H1 (cell line): ENCODE results near the gene ACAA1. TPM values are rescaled to one million over a fixed set of nuclear protein-coding genes. Genes with fewer than 3 reads are reported as not detected.

Experiments used
- CTCF ChIA-PET: fragments of 300-600 bp; sonication (Branson Sonifier 250); formaldehyde crosslinking; loops from one replicate; lab custom pipeline; 2021; ENCODE audit not compliant: partially characterized antibody; lab: Charles Lee
- POLR2A ChIA-PET: fragments of 300-600 bp; sonication (Branson Sonifier 250); formaldehyde crosslinking; loops from one replicate; lab custom pipeline; 2021; ENCODE audit warnings: inconsistent platforms; ENCODE audit not compliant: partially characterized antibody; lab: Charles Lee
- DNase-seq, 2 experiments: peaks; one replicate each; pipeline versions ENCODE4 v3.0.0 to v3.0.0-alpha.2; 2010 to 2022; ENCODE audit warnings: low spot score in 2 of 2, low read depth in 1 of 2, mixed read lengths in 1 of 2
- FAIRE-seq: peaks from 2 replicates; lab custom pipeline; 2011; peaks lifted over from hg19 to GRCh38; lab: Jason Lieb, UNC
- H2AFZ ChIP-seq: 2 replicates; pipeline ENCODE4 v1.8.1; 2012; ENCODE audit warnings: low read length, inconsistent platforms
- H2AK5ac ChIP-seq: 2 replicates; pipeline ENCODE4 v1.6.1; 2013; ENCODE audit warnings: low read depth, low read length
- H2BK120ac ChIP-seq: replicated peaks from 2 replicates; pipeline ENCODE3; 2013; ENCODE audit warnings: low read depth, low read length, inconsistent platforms
- H2BK12ac ChIP-seq: 2 replicates; pipeline ENCODE4 v1.6.1; 2013; ENCODE audit warnings: low read depth, low read length
- H2BK15ac ChIP-seq: 2 replicates; pipeline ENCODE4 v1.6.1; 2013; ENCODE audit warnings: low read length
- H2BK20ac ChIP-seq: 2 replicates; pipeline ENCODE4 v1.6.1; 2013; ENCODE audit warnings: low read length
- H2BK5ac ChIP-seq: 2 replicates; pipeline ENCODE4 v1.6.1; 2013; ENCODE audit warnings: low read depth, low read length
- H3K14ac ChIP-seq: 2 replicates; pipeline ENCODE4 v1.6.1; 2013; ENCODE audit warnings: inconsistent platforms; ENCODE audit not compliant: insufficient read length
- H3K18ac ChIP-seq: 2 replicates; pipeline ENCODE4 v1.6.1; 2013; ENCODE audit warnings: low read length; ENCODE audit errors: extremely low read depth
- H3K23ac ChIP-seq: 2 replicates; pipeline ENCODE4 v1.6.1; 2013; ENCODE audit warnings: inconsistent platforms; ENCODE audit not compliant: insufficient read length
- H3K23me2 ChIP-seq: 2 replicates; pipeline ENCODE4 v1.6.1; 2013; ENCODE audit warnings: low read depth, low read length
- H3K27ac ChIP-seq: 2 replicates; pipeline ENCODE4 v1.6.1; 2011; ENCODE audit warnings: low read depth, low read length, inconsistent platforms
- H3K27me3 ChIP-seq, 4 experiments: replicated peaks in 1 of 4; 1 replicate in 1 of 4; 2 replicates in 3 of 4; pipeline versions ENCODE4 v1.6.1 to v1.8.1; 2011 to 2013; ENCODE audit warnings: low read length in 3 of 4, mild to moderate bottlenecking in 3 of 4, inconsistent platforms in 2 of 4, mixed read lengths in 2 of 4, moderate library complexity in 1 of 4; ENCODE audit not compliant: control insufficient read depth in 3 of 4, insufficient read depth in 3 of 4; ENCODE audit errors: extremely low read depth in 1 of 4
- H3K36me3 ChIP-seq, 4 experiments: 2 replicates each; pipeline versions ENCODE4 v1.6.1 to v1.8.1; 2011 to 2013; ENCODE audit warnings: mild to moderate bottlenecking in 4 of 4, low read length in 3 of 4, moderate library complexity in 2 of 4, control low read depth in 1 of 4, inconsistent platforms in 1 of 4; ENCODE audit not compliant: insufficient read depth in 4 of 4, control insufficient read depth in 2 of 4
- H3K4ac ChIP-seq: replicated peaks from 2 replicates; pipeline ENCODE3; 2013; ENCODE audit warnings: low read length, low read depth, mixed read lengths, inconsistent platforms; ENCODE audit not compliant: insufficient read length
- H3K4me1 ChIP-seq, 4 experiments: replicated peaks in 1 of 4; 1 replicate in 1 of 4; 2 replicates in 3 of 4; pipeline versions ENCODE4 v1.6.1 to v1.8.1; 2011 to 2013; ENCODE audit warnings: low read length in 3 of 4, inconsistent platforms in 2 of 4, mixed read lengths in 1 of 4; ENCODE audit not compliant: insufficient read depth in 4 of 4, control insufficient read depth in 3 of 4
- H3K4me2 ChIP-seq, 2 experiments: 2 replicates each; pipeline versions ENCODE4 v1.6.1 to v1.8.1; 2011 to 2013; ENCODE audit warnings: low read depth in 2 of 2, low read length in 2 of 2, control low read depth in 1 of 2, inconsistent platforms in 1 of 2, mild to moderate bottlenecking in 1 of 2; ENCODE audit not compliant: insufficient read depth in 1 of 2
- H3K4me3 ChIP-seq, 4 experiments: fragments of 200-600, 300-600 bp in 1 of 4; sonication (generic), shearing (Covaris generic), sonication (Bioruptor Twin) in 1 of 4; 2 replicates each; pipeline versions ENCODE4 v1.5.1 to v1.8.1; 2011 to 2016; ENCODE audit warnings: low read length in 4 of 4, low read depth in 3 of 4, control low read depth in 2 of 4, inconsistent platforms in 2 of 4, mild to moderate bottlenecking in 2 of 4, mixed read lengths in 1 of 4, moderate library complexity in 1 of 4; ENCODE audit not compliant: insufficient read depth in 2 of 4; ENCODE audit errors: extremely low read depth in 1 of 4
- H3K56ac ChIP-seq: replicated peaks from 2 replicates; pipeline ENCODE3; 2013; ENCODE audit warnings: low read depth, mild to moderate bottlenecking, mixed read lengths, low read length, inconsistent platforms; ENCODE audit not compliant: insufficient read length
- H3K79me1 ChIP-seq: 2 replicates; pipeline ENCODE4 v1.6.1; 2013; ENCODE audit warnings: low read depth, low read length, control low read depth
- H3K79me2 ChIP-seq, 2 experiments: 2 replicates each; pipeline versions ENCODE4 v1.6.1 to v1.8.1; 2012 to 2013; ENCODE audit warnings: low read length in 2 of 2, mild to moderate bottlenecking in 2 of 2, inconsistent platforms in 1 of 2; ENCODE audit not compliant: insufficient read depth in 2 of 2, control insufficient read depth in 1 of 2
- H3K9ac ChIP-seq, 4 experiments: replicated peaks in 1 of 4; 1 replicate in 1 of 4; 2 replicates in 3 of 4; pipeline versions ENCODE4 v1.6.1 to v1.8.1; 2011 to 2013; ENCODE audit warnings: low read depth in 3 of 4, low read length in 3 of 4, control low read depth in 2 of 4, mild to moderate bottlenecking in 2 of 4, moderate library complexity in 2 of 4, inconsistent platforms in 1 of 4; ENCODE audit errors: extremely low read depth in 1 of 4
- H3K9me3 ChIP-seq, 2 experiments: 2 replicates each; pipeline versions ENCODE4 v1.6.1 to v1.8.1; 2012 to 2013; ENCODE audit warnings: mild to moderate bottlenecking in 2 of 2, moderate library complexity in 2 of 2, control low read depth in 1 of 2, inconsistent platforms in 1 of 2, low read depth in 1 of 2, low read length in 1 of 2, mixed read lengths in 1 of 2; ENCODE audit not compliant: insufficient read depth in 2 of 2
- H4K20me1 ChIP-seq, 2 experiments: replicated peaks in 1 of 2; 2 replicates each; pipeline versions ENCODE3 to v1.8.1; 2011 to 2013; ENCODE audit warnings: inconsistent platforms in 2 of 2, low read length in 2 of 2, mild to moderate bottlenecking in 1 of 2; ENCODE audit not compliant: insufficient read depth in 2 of 2, control insufficient read depth in 1 of 2
- H4K5ac ChIP-seq: 2 replicates; pipeline ENCODE4 v1.6.1; 2013; ENCODE audit warnings: low read length, low read depth, mixed read lengths, inconsistent platforms; ENCODE audit not compliant: insufficient read length
- H4K8ac ChIP-seq: 2 replicates; pipeline ENCODE4 v1.8.0; 2013; ENCODE audit warnings: mild to moderate bottlenecking, moderate library complexity, low read length, inconsistent platforms; ENCODE audit not compliant: insufficient read depth; ENCODE audit errors: extremely low read depth
- H4K91ac ChIP-seq: replicated peaks from 2 replicates; pipeline ENCODE3; 2013; ENCODE audit warnings: low read length, mixed read lengths, inconsistent platforms; ENCODE audit not compliant: insufficient read length
- ASH2L ChIP-seq: fragments of 200-600, 300-600 bp; sonication (generic); IDR thresholded peaks from one replicate; pipeline ENCODE4 v1.7.1; 2017; ENCODE audit warnings: low read length
- BRCA1 ChIP-seq: IDR thresholded peaks from 2 replicates; pipeline ENCODE4 v1.6.1; 2012; ENCODE audit warnings: low read depth, low read length, improper control_type of control experiment
- CBX5 ChIP-seq: fragments of 300-800, 300-1000 bp; sonication (generic); IDR thresholded peaks from 2 replicates; pipeline ENCODE4 v1.7.1; 2016; ENCODE audit warnings: antibody characterized with exemption, low read length, low read depth
- CTBP2 ChIP-seq: IDR thresholded peaks from 2 replicates; pipeline ENCODE4 v1.7.0; 2011; ENCODE audit warnings: borderline replicate concordance, mild to moderate bottlenecking, moderate library complexity, mixed read lengths, low read length; ENCODE audit not compliant: insufficient read depth, insufficient read length
- FOSL1 ChIP-seq: IDR thresholded peaks from 2 replicates; pipeline ENCODE4 v1.6.1; 2011; ENCODE audit warnings: mild to moderate bottlenecking, low read depth, low read length, moderate library complexity; ENCODE audit not compliant: insufficient read depth
- NRF1 ChIP-seq: IDR thresholded peaks from 2 replicates; pipeline ENCODE4 v1.6.1; 2011; ENCODE audit warnings: mild to moderate bottlenecking, low read depth, low read length, improper control_type of control experiment
- SAP30 ChIP-seq: fragments of 300-600 bp; sonication (generic); IDR thresholded peaks from 2 replicates; pipeline ENCODE4 v1.7.1; 2012; ENCODE audit warnings: low read length, moderate library complexity, mild to moderate bottlenecking, inconsistent platforms; ENCODE audit not compliant: insufficient read depth, insufficient replicate concordance
- SIRT6 ChIP-seq: IDR thresholded peaks from one replicate; pipeline ENCODE4 v1.7.1; 2012; ENCODE audit warnings: low read length, inconsistent platforms
- SIX5 ChIP-seq: IDR thresholded peaks from 2 replicates; pipeline ENCODE4 v1.6.1; 2011; ENCODE audit warnings: mild to moderate bottlenecking, low read depth, low read length
- TCF12 ChIP-seq: IDR thresholded peaks from 2 replicates; pipeline ENCODE4 v1.6.1; 2011; ENCODE audit warnings: low read depth, mild to moderate bottlenecking, low read length
- YY1 ChIP-seq: IDR thresholded peaks from 2 replicates; pipeline ENCODE4 v1.6.1; 2011; ENCODE audit warnings: low read depth, mild to moderate bottlenecking, low read length
- WGBS, 2 experiments: shearing (Covaris generic) in 1 of 2; methylation state at CpG; one replicate each; pipeline versions ENCODE4 v1.1.6 to v1.1.7; 2013 to 2015; ENCODE audit warnings: low lambda C conversion rate in 2 of 2, mixed read lengths in 2 of 2, inconsistent platforms in 1 of 2, low coverage in 1 of 2, missing lambda C conversion rate in 1 of 2; ENCODE audit not compliant: insufficient replicate concordance in 2 of 2, insufficient coverage in 1 of 2, insufficient read length in 1 of 2; ENCODE audit errors: extremely low coverage in 1 of 2, missing lambda C conversion rate in 1 of 2; 5-methylcytosine and 5-hydroxymethylcytosine counted together
- polyA plus RNA-seq, 7 experiments: library from polyadenylated mRNA; depleted of rRNA in 3 of 7; stranded (reverse) in 5 of 7; unstranded in 2 of 7; fragments of >200 nt in 5 of 7; fragments of 200-250 nt in 2 of 7; gene quantifications; 1 replicate in 5 of 7; 2 replicates in 1 of 7; 4 replicates in 1 of 7; pipeline versions ENCODE4 v1.2.1 to v1.2.3, GENCODE V29; 2011 to 2013; ENCODE audit warnings: missing spikeins in 2 of 7, mixed read lengths in 2 of 7
- total RNA-seq: library from RNA; stranded (reverse); fragmentation: NEBNext Ultra II Directional; extraction: Animal tissue kit (Norgen Biotek cat#: 25700); gene quantifications from 2 replicates; pipeline ENCODE4 v1.2.1, GENCODE V29; 2021
- TF ChIP-seq, protein P1 (sequence below): IDR thresholded peaks from 2 replicates; pipeline ENCODE4 v1.6.1; 2011; ENCODE audit warnings: low read depth, mild to moderate bottlenecking, low read length; ENCODE audit not compliant: insufficient read depth

The ACAA1 gene
- total and polyA plus RNA-seq, 2 of the 8 experiments (the other 6 are each of a cell fraction or from before 2014, with no cell fraction given) = 23.1 to 34.8 TPM

DNA sequence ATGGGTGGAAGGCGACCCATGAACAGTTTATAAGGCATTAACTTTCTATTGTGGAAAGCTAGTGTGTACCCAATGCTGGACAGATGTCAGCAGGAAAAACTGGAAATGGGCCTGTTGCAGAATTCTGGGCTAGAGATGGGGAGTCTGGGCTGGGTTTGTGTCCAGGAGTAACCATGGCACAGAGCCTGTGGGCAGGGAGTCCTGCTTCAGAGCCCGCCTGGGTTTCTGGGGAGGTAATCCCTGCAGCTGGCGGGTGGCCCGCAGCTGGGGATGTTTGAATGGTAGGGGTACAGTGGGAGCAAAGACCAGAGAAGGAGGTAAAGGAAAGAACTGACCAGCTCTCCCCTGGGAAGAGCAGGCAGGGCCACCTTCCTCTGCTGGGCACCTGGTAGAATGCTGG lies 25.7 kb downstream of the ACAA1 start:
- Histone ChIP-seq H3K4ac (no peak overlapping the region), H3K9ac (no peak overlapping the region), H3K27ac (no peak overlapping the region), H3K14ac (no peak overlapping the region), H3K23me2 (no peaks in the 10 kb centered on the region), H3K23ac (no peak overlapping the region), H3K79me2 (no peaks in the 10 kb centered on the region), H2AK5ac (no peak overlapping the region), H3K79me1 (no peaks in the 10 kb centered on the region), H4K91ac (no peak overlapping the region), H3K27me3 (no peaks in the 10 kb centered on the region), H3K56ac (no peak overlapping the region), H2BK15ac (no peak overlapping the region), H4K8ac (no peak overlapping the region), H2BK120ac (no peak overlapping the region), H2BK12ac (no peak overlapping the region), H2BK5ac (no peak overlapping the region), H3K9me3 (no peaks in the 10 kb centered on the region), H2BK20ac (no peak overlapping the region), H3K4me2 (no peak overlapping the region), H3K4me1 (no peaks in the 10 kb centered on the region), H3K36me3 (no peaks in the 10 kb centered on the region), H3K18ac (no peak overlapping the region), H3K4me3 (no peak overlapping the region), H4K5ac (no peak overlapping the region), H4K20me1 (peaks cover 0 to 2% of the 10 kb centered on the region in 2 experiments), H2AFZ (no peak overlapping the region)
- 90% methylated on average over 4 of the region's 4 CpGs; no CpG with 5 or more reads in 1 of the 2 experiments for WGBS, 2 experiments
- TF ChIP-seq TCF12 (no peak), BRCA1 (no peak), SIRT6 (no peak), YY1 (no peak), SAP30 (no peak), CTBP2 (no peak), SIX5 (no peak), ASH2L (no peak), CBX5 (no peak), FOSL1 (no peak), NRF1 (no peak)
- TF ChIP-seq, protein P1, sequence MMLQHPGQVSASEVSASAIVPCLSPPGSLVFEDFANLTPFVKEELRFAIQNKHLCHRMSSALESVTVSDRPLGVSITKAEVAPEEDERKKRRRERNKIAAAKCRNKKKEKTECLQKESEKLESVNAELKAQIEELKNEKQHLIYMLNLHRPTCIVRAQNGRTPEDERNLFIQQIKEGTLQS = no peak
- ChIA-PET POLR2A (interaction anchor here (1.4 kb wide), 2 partner anchors 10 to 12 kb away, joined by 3 to 4 read pairs; no protein-coding TSS in a partner anchor), CTCF (interaction anchor here (0.5 to 1.7 kb wide), 3 partner anchors 9 to 191 kb away, joined by 3 to 5 read pairs (median 3); no protein-coding TSS in a partner anchor)
- DNase-seq (no peak), FAIRE-seq (no peak)
